Endothelial cell of umbilical vein (primary cell): ENCODE results near the gene TTC3.

ENCODE experiments used
- CTCF ChIP-seq, 2 donors: IDR thresholded peaks; 1 replicate in 1 of 2; 2 replicates in 1 of 2; pipeline ENCODE4 v1.5.1; 2011; ENCODE audit warnings: low read length in 2 of 2, mild to moderate bottlenecking in 2 of 2, moderate library complexity in 2 of 2, control low read depth in 1 of 2, inconsistent platforms in 1 of 2, low read depth in 1 of 2; ENCODE audit not compliant: insufficient read depth in 1 of 2; ENCODE audit errors: extremely low read depth in 1 of 2
- JUN ChIP-seq: IDR thresholded peaks from 2 replicates; pipeline ENCODE4 v1.6.1; 2011; ENCODE audit warnings: borderline replicate concordance, low read depth; ENCODE audit not compliant: insufficient read length, insufficient read depth
- POLR2A ChIP-seq: IDR thresholded peaks from 2 replicates; pipeline ENCODE4 v1.6.1; 2012; ENCODE audit warnings: low read depth, mild to moderate bottlenecking, control low read depth, low read length
- POLR2AphosphoS5 ChIP-seq: IDR thresholded peaks from 2 replicates; pipeline ENCODE4 v1.6.1; 2012; ENCODE audit warnings: low read depth, mild to moderate bottlenecking, control low read depth, low read length, moderate library complexity; ENCODE audit not compliant: insufficient read depth

- no peak for TF ChIP-seq CTCF (IDR thresholded peaks at IDR 0.05; ENCODE audit: extremely low read depth in 1 of 2, insufficient read depth in 1 of 2, low read depth in 1 of 2, low read length in 2 of 2)
- TF ChIP-seq POLR2A, result no peak
- no peak for TF ChIP-seq JUN
- TF ChIP-seq POLR2AphosphoS5, result no peak
These were observed 15.2 kb downstream of the TTC3 start for GRCh38 chr21:37088186-37088735.
